Right renal pelvis (tissue), 4 donors: ENCODE measurements around the gene TXLNG. TPM values are rescaled to one million over a fixed set of nuclear protein-coding genes. Genes with fewer than 3 reads are reported as not detected.

Source experiments
- DNase-seq, 4 donors: peaks; one replicate each; pipeline ENCODE4 v3.0.0-alpha.2; 2013; ENCODE audit warnings: low read depth in 4 of 4, low spot score in 3 of 4, missing footprints in 1 of 4
- polyA plus RNA-seq, 4 donors: library from polyadenylated mRNA; unstranded; fragments of 120-200 nt; gene quantifications; one replicate each; pipeline ENCODE4 v1.2.1, GENCODE V29; 2013; ENCODE audit not compliant: insufficient read length in 4 of 4

The TXLNG gene
- polyA plus RNA-seq, 4 donors = 14.2 to 17.7 (median 16.2) TPM

- peak; percentile 73 to 82 (median 78) for DNase-seq
Measured at GRCh38 chrX:16870095-16870861, 84.0 kb downstream of the TXLNG start, which contains the start of gene RBBP7. Gene RBBP7 (minus strand): TSS chrX:16870362. CDS start chrX:16870053, 309 bp downstream.

- DNase-seq = peak in 1 of 4 donors; percentile 25
Measured at GRCh38 chrX:16870862-16871815, 84.9 kb downstream of the TXLNG start.

GRCh38 chrX:16873106-16873505 lies 86.8 kb downstream of the TXLNG start:
- no peak for DNase-seq

- no peak for DNase-seq
Measured at GRCh38 chrX:16874458-16875095, 88.3 kb downstream of the TXLNG start.

- DNase-seq = no peak
Measured at GRCh38 chrX:16876696-16877095, 90.4 kb downstream of the TXLNG start.

GRCh38 chrX:16882169-16882568 lies 95.9 kb downstream of the TXLNG start:
- no peak for DNase-seq

- peak in 1 of 4 donors; percentile 39 for DNase-seq
Measured at GRCh38 chrX:16882702-16883486, 96.6 kb downstream of the TXLNG start.

- no peak for DNase-seq
Measured at GRCh38 chrX:16883487-16883804, 97.2 kb downstream of the TXLNG start.

- no peak for DNase-seq
Measured at GRCh38 chrX:16885628-16886027, 99.4 kb downstream of the TXLNG start.

- peak in 2 of 4 donors; percentile 41 to 61 for DNase-seq
Measured at GRCh38 chrX:16892504-16893362, 106.5 kb downstream of the TXLNG start.

Other genes with a start within 250 kb of the TXLNG start
- gene S100G, start 136.3 kb upstream of the TXLNG start, polyA plus RNA-seq = not detected
- 10 to 100 TPM; 34.6 to 37.1 (median 36.1) TPM for gene CTPS2, start 73.8 kb upstream of the TXLNG start, polyA plus RNA-seq
- 10 to 100 TPM; 31.6 to 34.4 (median 33.7) TPM for gene SYAP1, start 66.9 kb upstream of the TXLNG start, polyA plus RNA-seq
- 100 to 1,000 TPM; 191 to 227 (median 212) TPM for gene RBBP7, start 83.9 kb downstream of the TXLNG start, polyA plus RNA-seq
- gene REPS2, start 160.2 kb downstream of the TXLNG start, polyA plus RNA-seq = 10 to 100 TPM; 13.1 to 20.4 (median 18.6) TPM